ENCODE data around the gene CAMK2D.

CAMK2D gene

DNA sequence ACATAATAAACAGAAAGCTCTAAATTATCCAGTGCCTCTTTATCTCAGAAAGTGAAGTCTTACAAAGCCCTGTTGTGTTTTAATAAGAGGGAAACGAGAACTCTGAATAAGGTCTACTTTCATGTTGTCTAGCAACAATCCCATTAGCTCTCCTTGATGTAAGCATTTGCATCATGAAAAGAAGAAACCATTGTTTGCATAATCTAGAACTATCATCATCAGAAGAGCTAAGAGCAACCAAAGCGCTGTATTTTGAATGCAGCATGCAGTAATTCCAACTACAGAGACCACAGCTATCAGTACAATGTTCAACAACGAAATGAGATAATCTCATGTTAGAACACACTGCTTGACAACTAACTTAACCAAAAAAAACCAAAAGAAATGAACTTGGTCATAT is 257.1 kb downstream of the CAMK2D start:
- no peak for DNase-seq

DNA sequence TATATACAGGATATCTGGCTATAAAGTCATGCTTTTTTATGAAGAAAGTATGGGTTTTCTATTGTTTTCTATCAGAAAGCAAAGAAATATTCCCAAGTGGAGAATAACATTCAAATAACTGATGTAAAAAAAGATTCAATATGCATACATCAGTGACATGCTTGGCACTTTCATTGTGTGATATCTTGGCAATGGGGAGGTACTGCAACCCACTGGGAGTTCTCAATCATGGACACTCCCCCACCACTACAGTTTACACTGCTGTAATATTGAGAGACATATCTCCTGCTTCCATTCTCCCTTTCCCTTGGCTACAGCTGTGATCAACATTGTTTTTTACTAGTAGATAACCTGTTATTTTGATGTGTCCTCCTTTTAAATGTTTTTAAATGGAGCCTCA is 257.8 kb downstream of the CAMK2D start:
- DNase-seq: no peak

DNA sequence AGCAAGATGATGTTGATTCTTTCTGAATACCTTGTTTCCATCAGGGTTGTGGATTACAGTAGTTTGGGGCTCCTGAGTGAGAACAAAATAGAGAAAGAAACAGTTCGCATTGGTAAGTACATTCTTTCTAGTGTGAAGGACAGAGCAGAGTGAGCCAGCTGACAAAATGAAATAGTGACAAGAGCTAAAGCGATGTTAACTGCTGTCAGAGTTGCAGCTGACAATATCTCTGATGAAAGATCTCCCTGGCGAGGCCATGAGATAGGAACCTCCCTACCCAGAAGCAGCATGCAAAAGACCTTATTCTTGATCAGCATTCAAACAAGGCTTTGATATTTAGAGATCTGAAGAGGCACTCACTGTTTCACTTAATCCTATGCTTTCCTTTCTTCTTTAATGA is 258.6 kb downstream of the CAMK2D start:
- no peak for DNase-seq

DNA sequence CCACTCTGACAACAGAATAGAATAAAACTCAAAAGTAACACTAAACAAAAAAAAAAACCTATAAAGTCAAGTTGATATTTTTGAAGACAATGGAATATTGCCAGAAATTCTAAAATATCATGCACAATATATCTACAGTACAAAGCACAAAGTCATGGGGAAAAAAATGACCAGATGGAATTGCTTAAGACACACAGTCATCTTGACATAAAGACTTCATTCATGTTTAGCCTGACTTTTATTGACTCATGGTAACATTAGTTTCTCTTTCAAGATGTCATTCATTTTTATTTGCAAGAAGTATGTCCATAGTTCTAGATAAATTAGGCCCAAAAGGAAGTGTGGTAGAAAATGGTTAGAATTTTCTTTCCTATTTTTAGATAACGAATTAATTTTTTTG is 259.1 kb downstream of the CAMK2D start:
- DNase-seq: no peak

DNA sequence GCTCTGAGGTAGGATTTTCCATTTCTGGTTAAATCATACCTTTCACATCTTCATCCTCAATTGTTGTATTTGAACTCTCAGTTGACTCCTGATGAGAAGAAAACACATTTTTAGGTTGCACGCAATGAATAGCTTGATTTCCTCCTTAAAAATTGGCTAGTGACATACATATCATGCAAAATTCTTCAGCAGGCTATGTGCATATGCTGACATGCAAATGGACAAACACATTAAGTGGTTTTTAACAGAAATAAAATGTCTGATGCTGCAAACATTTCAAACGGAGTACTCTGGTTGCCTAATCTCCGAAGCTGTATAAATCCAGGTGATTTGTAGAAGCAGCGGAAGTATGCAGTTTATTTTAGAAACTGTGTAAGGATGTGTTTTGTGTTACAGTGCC is 261.1 kb downstream of the CAMK2D start:
- no peak for DNase-seq

DNA sequence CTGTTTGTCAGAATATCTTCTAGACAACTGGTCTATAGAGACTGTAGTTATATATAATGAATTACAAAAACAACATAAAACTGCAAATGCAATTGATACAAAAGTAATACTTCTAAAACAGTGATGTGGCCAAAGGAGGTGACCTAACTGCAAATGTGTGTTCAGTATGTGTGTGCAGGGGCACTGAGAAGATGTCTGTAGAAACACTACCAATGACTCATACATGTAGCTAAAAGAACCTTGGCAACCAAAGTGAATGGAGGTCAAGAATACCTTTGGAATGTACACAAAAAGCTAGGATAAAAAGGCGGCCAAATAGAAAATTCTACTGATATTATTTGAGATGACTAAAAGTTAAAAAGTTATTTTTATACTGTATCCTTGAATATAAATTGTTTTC is 261.8 kb downstream of the CAMK2D start:
- no peak for DNase-seq

DNA sequence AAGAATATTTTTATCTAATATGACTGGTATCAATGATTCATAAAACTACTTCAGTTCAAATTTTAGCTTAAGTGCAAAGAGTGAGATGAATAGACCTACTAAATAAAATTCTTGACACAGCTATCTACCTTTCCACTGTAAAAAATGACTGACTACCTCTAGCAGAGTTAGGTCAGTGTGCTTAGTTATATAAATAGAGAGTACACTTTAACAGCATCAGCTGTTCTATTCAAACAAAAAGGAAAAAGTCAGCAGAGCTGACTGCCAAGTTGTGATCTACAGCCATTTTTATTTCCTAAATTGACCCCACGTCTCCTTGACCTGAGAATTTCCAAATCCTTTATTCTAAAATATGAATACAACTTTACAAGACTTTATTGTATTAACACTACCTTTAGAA is 262.4 kb downstream of the CAMK2D start:
- DNase-seq: no peak

DNA sequence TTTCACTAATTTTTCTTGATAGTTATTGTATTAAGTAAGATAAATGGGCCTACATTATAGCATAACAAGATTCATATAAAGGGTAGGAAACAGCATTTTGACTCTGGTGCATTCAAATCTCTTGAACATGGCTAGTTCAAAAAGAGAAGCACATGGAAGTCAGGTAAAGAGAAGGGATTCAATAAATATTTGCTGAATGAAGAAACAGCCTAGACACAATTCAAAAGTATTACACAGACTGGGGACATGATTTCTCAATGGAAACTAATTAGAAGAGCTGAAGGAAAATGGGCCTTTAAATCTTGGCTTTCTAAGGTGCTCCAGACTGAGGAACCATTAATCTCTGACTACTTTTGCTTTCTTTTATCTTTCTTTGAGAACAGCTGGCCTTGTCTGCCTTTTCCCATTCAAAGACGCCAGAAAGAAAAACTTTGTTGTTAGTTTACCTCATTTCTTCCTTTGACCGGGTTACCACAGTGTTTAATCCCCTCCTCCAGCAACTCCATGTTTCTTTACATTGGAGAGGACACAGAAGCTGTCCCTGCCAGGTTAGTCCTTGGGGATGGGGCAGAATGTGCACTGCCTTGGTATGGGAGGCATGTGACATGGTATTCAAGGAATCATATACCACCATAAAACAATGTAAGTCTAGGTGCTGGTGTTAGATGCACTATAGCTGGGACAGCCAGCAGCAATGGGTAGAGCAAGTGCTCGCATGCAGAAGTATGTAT is 264.2 kb downstream of the CAMK2D start:
- no peak for DNase-seq

DNA sequence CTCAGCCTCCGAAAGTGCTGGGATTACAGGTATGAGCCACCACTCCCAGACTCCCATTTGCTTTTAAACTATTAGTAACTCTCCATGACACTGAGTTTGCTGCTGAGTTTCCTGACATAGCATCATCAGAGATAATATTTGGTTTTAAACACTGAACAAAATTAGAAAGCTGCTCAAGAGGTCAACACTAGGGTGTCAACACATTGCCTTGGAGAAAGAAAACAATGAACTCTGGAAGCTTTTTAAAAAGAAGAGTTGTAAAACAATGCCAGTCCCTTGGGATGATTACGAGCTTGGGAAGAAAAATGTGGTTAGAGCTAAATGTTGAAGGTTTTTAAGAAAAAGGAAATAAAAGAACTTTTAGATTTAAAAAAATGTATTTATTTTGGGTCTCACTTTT is 264.8 kb downstream of the CAMK2D start:
- DNase-seq: no peak

DNA sequence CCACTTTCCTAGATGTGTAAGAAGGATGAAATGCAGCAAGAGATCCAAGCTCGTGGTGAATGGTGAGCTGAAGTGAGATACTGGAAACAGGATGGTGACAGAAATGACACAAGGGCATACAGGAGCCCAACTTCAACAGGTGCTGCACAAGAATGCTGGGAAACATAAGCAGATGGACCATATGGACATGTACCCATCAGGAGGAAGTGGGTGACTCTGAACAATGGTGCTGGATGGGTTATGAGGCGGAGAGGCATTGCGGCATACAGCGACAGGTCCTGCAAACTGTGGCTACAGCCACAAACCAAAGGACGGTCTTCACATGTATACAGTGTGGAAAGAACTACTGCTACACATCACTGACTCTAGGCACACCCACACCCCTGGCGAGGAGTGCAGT is 265.7 kb downstream of the CAMK2D start:
- no peak for DNase-seq

DNA sequence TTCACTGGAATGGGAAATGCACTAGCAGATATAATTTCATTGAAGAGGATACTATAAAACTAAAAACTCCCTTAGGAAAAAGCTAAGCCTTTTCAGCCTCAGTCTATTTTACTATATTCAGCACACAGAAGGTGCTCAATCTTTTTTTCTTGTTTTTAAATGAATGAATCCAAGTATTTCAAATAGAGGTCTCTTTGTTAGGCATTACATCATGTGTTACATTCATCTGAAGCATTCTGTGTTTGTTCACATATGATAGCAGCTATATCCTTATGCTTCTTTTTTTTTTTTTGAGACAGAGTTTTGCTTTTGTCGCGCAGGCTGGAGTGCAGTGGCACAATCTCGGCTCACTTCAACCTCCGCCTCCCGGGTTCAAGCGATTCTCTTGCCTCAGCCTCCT is 278.4 kb downstream of the CAMK2D start:
- DNase-seq: no peak

DNA sequence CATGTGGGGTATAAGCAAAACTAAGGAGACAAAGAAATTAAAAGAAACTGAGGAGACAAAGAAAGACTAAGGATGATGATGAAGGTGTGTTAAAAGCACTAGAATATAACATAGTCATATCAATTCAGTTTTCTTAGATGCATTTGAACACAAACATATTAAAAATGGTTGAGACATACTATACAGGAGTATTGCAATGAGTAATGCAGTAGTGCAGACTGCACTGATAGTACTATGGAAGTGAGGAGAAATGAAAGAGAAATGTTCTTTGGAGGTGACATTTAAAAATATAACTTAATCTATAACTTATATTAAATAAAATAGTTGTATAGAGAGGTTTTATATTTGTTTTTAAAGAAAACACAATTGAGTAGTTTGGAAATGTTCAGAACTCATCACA is 279.2 kb downstream of the CAMK2D start:
- DNase-seq: no peak

DNA sequence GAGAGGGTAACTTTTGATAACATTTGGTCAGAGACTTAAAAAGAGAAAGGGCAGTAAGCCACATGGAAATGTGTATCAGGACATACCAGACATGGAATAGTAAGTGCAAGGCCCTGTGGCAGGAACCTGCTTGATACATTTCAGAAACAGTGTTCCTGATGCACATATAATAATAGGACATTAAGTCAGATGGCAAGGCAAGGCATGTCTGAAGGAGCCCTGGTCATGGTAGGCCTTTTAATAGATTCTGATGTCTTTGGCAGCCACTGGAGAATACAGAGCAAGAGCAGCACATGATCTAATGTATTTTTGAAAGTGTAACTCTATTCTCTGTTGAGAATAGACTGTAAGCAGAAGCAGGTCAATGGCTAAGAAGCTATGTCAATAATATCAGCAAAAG is 279.7 kb downstream of the CAMK2D start:
- no peak for DNase-seq

DNA sequence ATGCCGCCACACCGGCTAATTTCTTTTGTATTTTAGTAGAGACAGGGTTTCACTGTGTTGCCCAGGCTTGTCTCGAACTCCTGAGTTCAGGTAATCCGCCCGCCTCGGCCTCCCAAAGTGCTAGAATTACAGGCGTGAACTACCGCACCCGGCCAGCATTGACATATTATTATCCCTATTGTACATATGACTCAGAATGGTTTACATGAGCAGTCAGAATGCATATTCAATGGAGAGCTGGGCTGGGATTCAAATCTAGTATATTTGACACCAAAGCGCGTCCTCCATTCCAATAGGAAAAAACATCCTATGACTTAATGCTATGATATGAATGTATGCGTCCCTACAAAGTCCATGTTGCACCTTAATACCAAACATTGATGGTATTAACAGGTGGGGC is 281.4 kb downstream of the CAMK2D start:
- DNase-seq: no peak

DNA sequence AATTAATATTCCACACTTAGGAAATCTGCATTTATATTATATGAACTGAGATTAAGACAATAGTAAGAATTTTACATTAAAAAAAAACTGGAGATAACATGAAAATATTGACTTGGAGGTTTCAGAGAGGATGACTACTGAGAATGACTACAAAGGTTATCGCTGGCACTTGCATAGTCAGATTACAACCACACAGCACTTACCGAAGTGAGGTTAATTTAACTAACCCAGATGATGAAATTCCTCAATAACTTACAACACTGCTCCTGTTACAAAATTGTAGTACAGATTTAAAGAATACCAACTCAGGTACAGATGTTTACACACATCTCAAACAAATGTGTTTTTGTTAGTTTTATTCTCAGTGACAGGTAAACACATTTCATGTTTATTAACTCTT is 283.5 kb downstream of the CAMK2D start:
- no peak for DNase-seq

DNA sequence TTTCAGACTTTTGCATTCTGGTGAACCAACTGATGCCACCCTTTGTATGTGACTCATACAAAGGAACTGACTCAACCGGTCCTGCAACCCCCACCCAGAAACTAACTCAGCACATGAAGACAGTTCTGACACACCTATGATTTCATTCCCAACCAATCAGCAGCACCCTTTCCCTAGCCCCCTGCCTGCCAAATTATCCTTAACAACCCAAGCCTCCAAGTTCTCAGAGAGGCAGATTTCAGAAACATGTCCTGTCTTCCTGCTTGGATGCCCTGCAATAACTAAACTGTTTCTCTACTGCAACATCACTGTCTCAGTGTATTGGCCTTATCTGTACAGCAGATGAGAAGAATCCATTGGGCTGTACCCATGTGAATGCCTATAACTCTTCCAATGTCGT is 284.7 kb downstream of the CAMK2D start:
- peak; percentile 59 for DNase-seq

DNA sequence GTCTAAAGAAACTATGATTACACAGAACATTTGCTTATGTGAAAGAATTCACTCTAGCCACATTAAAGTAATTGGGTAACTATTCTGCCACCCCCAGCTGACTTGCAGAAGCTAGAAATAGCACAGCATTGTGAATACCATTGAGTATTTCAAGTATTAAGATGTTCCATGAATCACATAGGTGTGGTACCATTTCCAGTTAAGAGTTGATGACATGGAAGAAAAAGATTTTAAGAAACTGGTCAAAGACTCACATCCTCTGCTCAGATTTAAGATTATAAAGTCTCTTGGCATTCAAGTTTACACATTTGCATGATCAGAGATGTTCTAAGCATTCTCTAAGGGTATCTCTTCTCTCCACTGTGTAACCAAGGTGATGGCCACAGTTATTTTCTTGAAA is 287.5 kb downstream of the CAMK2D start:
- peak; percentile 30 for DNase-seq

DNA sequence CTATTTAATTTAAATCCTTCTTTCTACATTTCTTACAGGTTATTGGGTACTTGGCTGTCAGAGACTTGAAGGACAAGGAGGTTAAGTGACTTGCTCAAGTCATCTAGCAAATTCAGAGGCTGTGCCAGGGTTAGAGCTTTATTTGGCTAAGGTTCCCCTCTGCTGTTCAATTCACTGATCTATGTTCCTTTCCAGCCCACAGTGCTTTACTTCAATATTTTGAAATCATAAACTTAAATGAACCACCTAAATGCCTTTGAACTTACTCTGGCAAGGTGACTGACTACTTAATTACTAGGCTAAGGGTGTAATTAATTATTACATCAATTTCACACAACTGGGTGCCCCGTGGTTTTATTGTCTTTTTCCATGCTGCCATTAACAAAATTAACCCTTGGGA is 288.7 kb downstream of the CAMK2D start:
- no peak for DNase-seq

DNA sequence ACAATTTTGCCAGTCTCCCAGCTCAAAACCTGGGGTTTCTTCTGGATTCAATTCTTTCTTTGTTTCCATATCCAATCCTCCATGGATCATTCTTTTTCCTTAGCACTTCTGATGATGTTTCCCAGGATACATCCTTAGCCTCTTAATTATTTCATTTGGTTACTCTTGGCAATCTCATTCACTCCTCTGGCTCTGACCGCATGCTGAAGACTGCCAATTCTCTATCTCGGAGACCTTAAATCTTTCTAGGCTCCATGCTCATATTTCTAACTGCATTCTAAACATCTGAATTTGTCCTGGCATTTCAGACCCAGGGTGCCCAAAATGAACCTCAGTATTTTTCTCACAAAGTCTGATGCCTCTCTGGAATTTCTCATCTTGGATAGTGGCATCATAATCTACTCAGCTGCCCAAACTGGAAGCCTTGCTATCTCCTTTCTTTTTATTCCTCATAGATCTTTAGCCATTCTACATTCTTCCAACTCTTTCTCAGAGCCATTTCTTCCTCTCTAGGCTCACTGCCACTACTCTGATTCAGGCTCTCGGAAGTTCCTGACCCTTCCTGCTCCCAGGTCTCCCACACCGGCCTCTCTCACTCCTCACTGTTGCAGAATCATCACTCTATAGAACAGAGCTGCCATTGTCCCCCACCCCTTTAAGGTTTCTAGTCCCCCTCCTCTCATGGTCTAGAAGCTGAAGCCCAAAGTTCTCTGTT is 290.2 kb downstream of the CAMK2D start:
- DNase-seq: no peak

DNA sequence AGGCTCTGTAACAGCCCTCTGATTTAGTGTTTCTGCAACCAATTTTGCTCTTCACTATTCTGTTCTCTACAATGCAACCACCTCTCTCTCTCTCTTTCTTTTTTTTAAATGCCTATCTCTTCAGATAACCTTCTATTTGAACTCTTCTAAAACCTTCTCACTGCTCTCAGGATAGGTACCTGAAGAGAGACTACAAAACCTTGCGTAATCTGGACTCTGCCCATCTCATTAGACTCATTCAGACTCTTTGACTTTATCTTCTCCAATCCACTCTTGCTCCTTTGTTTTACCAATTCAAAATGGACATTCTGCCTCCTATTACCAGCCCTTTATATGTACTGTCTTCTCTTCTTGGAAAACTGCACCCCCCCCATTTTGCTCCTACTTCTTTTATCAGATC is 291.6 kb downstream of the CAMK2D start:
- no peak for DNase-seq

DNA sequence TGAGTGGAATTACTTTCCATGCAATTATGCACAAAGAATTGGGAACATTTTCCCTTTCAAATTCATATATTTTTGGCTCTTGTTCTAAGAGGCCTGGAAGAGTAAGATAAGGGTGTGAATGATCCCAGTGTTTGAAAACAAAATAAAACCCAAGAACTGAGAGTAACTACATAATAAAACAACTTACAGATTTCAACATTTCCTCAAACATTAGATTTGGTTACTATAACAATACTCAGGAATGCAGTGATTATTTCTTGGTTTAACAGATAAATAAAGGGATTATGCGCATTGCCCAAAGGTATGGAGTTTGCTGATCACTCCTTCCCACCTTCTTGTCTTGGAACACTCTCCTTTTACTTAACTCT is 292.5 kb downstream of the CAMK2D start:
- no peak for DNase-seq

DNA sequence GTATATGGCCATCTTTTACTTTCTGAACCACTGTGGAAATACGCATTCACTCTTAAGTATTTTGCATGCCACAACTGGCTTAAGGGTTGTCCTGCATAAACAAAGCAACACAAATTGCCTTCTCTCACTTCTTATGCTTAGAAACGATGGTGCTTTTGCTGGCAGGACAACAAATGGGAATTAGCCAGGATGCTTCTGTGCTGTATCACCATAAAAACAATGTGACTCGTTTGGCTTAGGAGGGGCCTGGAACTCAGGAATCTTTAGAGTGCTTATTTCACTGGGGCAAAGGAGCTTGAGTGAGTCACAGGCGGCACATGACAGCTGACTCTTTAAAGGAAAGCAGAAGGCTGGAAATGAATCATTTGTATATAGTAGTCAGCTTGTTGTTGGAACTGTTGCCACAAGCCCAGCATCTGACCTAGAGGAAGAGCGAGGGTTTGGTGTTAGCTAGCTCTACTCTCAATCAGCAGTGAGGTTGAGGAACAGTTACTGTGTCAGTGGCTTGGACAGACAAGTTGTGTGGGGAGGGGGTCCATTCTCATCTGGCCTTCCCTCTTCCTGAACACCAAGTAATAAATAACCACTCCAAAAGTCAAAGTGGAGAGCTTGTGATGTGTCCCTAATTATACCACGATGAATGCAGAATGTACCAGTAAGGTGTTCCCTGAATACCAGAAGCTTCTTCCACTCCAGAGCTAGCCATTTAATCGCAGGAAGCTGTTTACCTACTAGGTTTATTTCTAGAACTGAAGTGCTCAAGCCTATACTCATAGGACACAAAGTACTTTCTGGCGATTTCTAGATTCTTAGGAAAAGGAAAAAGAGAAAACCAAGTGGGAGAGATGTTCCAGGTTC is 293.1 kb downstream of the CAMK2D start:
- peak; percentile 43 for DNase-seq

DNA sequence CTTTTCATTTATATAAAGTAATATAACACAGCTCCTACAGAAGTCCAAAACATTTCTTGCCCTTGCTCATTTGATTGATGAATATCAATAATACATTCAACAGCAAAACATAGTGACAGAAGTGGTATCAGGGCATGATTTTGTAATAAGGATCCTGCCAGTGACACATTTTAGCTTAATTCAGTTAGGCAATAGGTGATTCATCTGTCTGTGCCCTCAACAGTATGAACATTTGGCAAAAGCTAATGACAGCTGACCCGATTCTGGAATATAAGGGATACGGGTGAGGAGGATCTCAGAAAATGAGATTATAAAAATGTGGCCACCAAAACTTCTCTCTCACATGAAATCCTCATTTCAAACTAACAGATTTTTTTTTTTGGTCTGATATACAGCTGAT is 294.0 kb downstream of the CAMK2D start:
- no peak for DNase-seq

DNA sequence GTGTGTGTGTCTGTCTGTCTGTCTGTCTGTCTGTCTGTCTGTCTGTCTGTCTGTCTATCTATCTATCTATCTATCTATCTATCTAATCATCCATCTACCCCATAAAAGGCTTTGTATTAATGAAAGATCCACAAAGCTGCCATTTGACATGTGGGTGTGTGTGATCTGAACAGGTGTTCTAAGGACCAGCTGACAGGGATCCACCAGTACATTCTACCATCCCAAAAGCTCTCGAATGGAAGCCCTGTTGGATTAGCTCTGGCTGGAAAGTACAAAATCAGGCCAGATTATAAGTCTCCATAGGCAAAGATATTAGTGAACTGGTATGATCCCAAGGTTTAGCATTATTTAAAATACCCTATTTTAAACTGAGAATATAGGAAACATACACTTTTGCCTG is 299.3 kb downstream of the CAMK2D start:
- DNase-seq: no peak
